Neural crest cell (in vitro differentiated cells): Measurements from ENCODE around the gene TMEM94. TPM values are rescaled to one million over a fixed set of nuclear protein-coding genes. Genes with fewer than 3 reads are reported as not detected.

Experiments used
- DNase-seq: peaks from one replicate; pipeline ENCODE4 v3.0.0; 2021; ENCODE audit warnings: low read depth, mixed read lengths, low spot score
- H3K27ac Mint-ChIP-seq: one replicate; pipeline ENCODE4 v1.8.0; 2021; ENCODE audit warnings: mild to moderate bottlenecking, mixed read lengths; ENCODE audit not compliant: unreplicated experiment
- H3K27me3 Mint-ChIP-seq: 2 replicates; pipeline ENCODE4 v1.8.0; 2021; ENCODE audit warnings: low read depth, mild to moderate bottlenecking, mixed read lengths
- H3K36me3 Mint-ChIP-seq: 2 replicates; pipeline ENCODE4 v1.8.0; 2021; ENCODE audit warnings: low read depth, mild to moderate bottlenecking, mixed read lengths
- H3K4me1 Mint-ChIP-seq: 2 replicates; pipeline ENCODE4 v1.8.0; 2021; ENCODE audit warnings: mixed read lengths
- H3K4me3 Mint-ChIP-seq: one replicate; pipeline ENCODE4 v1.8.0; 2021; ENCODE audit warnings: mild to moderate bottlenecking, mixed read lengths
- H3K9me3 Mint-ChIP-seq: 2 replicates; pipeline ENCODE4 v1.8.0; 2021; ENCODE audit warnings: mixed read lengths
- CTCF ChIP-seq: fragments of 200-600 bp; sonication (generic); conservative IDR thresholded peaks from 2 replicates; pipeline ENCODE4 v1.5.0; 2021; ENCODE audit warnings: antibody characterized with exemption, mild to moderate bottlenecking
- total RNA-seq: library from RNA; stranded (reverse); gene quantifications from 2 replicates; pipeline ENCODE4 v1.2.1, GENCODE V29; 2021

The TMEM94 gene
- total RNA-seq, 1 donor from 2014 or later, result 131 TPM

GRCh38 chr17:75501378-75502071, 45.1 kb downstream of the TMEM94 start:
- H3K9me3 Mint-ChIP-seq, result no peaks in the 10 kb centered on the region
- TF ChIP-seq CTCF, result no peak
- H3K27me3 Mint-ChIP-seq, result no peaks in the 10 kb centered on the region
- H3K36me3 Mint-ChIP-seq, result peaks cover 6% of the 10 kb centered on the region
- H3K27ac Mint-ChIP-seq, result peak overlapping the region; percentile 27
- DNase-seq, result no peak
- no peak overlapping the region for H3K4me3 Mint-ChIP-seq
- no peaks in the 10 kb centered on the region for H3K4me1 Mint-ChIP-seq

GRCh38 chr17:75502072-75502720, 45.8 kb downstream of the TMEM94 start:
- Mint-ChIP-seq H3K4me1 (peaks cover 2% of the 10 kb centered on the region), H3K9me3 (no peaks in the 10 kb centered on the region), H3K27me3 (no peaks in the 10 kb centered on the region), H3K27ac (no peak overlapping the region), H3K4me3 (no peak overlapping the region), H3K36me3 (peaks cover 6% of the 10 kb centered on the region)
- DNase-seq, result no peak
- no peak for TF ChIP-seq CTCF

- no peak overlapping the region for H3K4me3 Mint-ChIP-seq
- H3K4me1 Mint-ChIP-seq, result peaks cover 6% of the 10 kb centered on the region
- H3K9me3 Mint-ChIP-seq, result no peaks in the 10 kb centered on the region
- H3K27me3 Mint-ChIP-seq, result no peaks in the 10 kb centered on the region
- DNase-seq, result no peak
- H3K27ac Mint-ChIP-seq, result no peak overlapping the region
- TF ChIP-seq CTCF, result no peak
- H3K36me3 Mint-ChIP-seq, result peaks cover 3% of the 10 kb centered on the region
These were observed 46.4 kb downstream of the TMEM94 start for GRCh38 chr17:75502721-75503329.

GRCh38 chr17:75503337-75503950, 47.0 kb downstream of the TMEM94 start:
- H3K27ac Mint-ChIP-seq, result no peak overlapping the region
- H3K36me3 Mint-ChIP-seq, result peaks cover 3% of the 10 kb centered on the region
- no peak for DNase-seq
- H3K4me1 Mint-ChIP-seq, result peaks cover 10% of the 10 kb centered on the region
- no peaks in the 10 kb centered on the region for H3K27me3 Mint-ChIP-seq
- H3K4me3 Mint-ChIP-seq, result no peak overlapping the region
- no peaks in the 10 kb centered on the region for H3K9me3 Mint-ChIP-seq
- no peak for TF ChIP-seq CTCF

GRCh38 chr17:75503976-75504346, 47.5 kb downstream of the TMEM94 start:
- Mint-ChIP-seq H3K36me3 (peaks cover 3% of the 10 kb centered on the region), H3K27me3 (no peaks in the 10 kb centered on the region), H3K9me3 (no peaks in the 10 kb centered on the region), H3K27ac (no peak overlapping the region), H3K4me1 (peaks cover 16% of the 10 kb centered on the region), H3K4me3 (no peak overlapping the region)
- no peak for TF ChIP-seq CTCF
- no peak for DNase-seq
